Measurements from ENCODE around the gene ARHGAP8.

Gene ARHGAP8

GRCh38 chr22:44730490-44731356, 21.7 kb upstream of the ARHGAP8 start:
- no peak overlapping the region for H3K4me3 ChIP-seq (ENCODE audit: low read depth, low read length)
- no peak for TF ChIP-seq CTCF (IDR thresholded peaks at IDR 0.05; ENCODE audit: borderline replicate concordance, insufficient read depth, low read depth, low read length)

- TF ChIP-seq CTCF (IDR thresholded peaks at IDR 0.05; ENCODE audit: borderline replicate concordance, insufficient read depth, low read depth, low read length): no peak
- H3K4me3 ChIP-seq (ENCODE audit: low read depth, low read length): no peak overlapping the region
Observed at GRCh38 chr22:44731357-44731970, 20.9 kb upstream of the ARHGAP8 start.

- no peak for TF ChIP-seq CTCF (IDR thresholded peaks at IDR 0.05; ENCODE audit: borderline replicate concordance, insufficient read depth, low read depth, low read length)
- H3K4me3 ChIP-seq (ENCODE audit: low read depth, low read length): no peak overlapping the region
Observed at GRCh38 chr22:44732017-44732561, 20.3 kb upstream of the ARHGAP8 start.

- TF ChIP-seq CTCF (IDR thresholded peaks at IDR 0.05; ENCODE audit: borderline replicate concordance, insufficient read depth, low read depth, low read length): no peak
- H3K4me3 ChIP-seq (ENCODE audit: low read depth, low read length): no peak overlapping the region
Observed at GRCh38 chr22:44732661-44733060, 19.7 kb upstream of the ARHGAP8 start.

- H3K4me3 ChIP-seq (ENCODE audit: low read depth, low read length): no peak overlapping the region
- no peak for TF ChIP-seq CTCF (IDR thresholded peaks at IDR 0.05; ENCODE audit: borderline replicate concordance, insufficient read depth, low read depth, low read length)
Observed at GRCh38 chr22:44733426-44734106, 18.8 kb upstream of the ARHGAP8 start.

- no peak overlapping the region for H3K4me3 ChIP-seq (ENCODE audit: low read depth, low read length)
- no peak for TF ChIP-seq CTCF (IDR thresholded peaks at IDR 0.05; ENCODE audit: borderline replicate concordance, insufficient read depth, low read depth, low read length)
Observed at GRCh38 chr22:44734278-44734677, 18.1 kb upstream of the ARHGAP8 start.
